Activated CD4-positive, alpha-beta T cell treated with anti-CD3 and anti-CD28 coated beads, Interleukin-2, amount 50 U/mL, for 16 hours (primary cell): ENCODE measurements around the gene ADAMTS17.

ENCODE experiments used
- DNase-seq: peaks from one replicate; pipeline ENCODE4 v3.0.0-alpha.2; 2020

Gene ADAMTS17

DNA sequence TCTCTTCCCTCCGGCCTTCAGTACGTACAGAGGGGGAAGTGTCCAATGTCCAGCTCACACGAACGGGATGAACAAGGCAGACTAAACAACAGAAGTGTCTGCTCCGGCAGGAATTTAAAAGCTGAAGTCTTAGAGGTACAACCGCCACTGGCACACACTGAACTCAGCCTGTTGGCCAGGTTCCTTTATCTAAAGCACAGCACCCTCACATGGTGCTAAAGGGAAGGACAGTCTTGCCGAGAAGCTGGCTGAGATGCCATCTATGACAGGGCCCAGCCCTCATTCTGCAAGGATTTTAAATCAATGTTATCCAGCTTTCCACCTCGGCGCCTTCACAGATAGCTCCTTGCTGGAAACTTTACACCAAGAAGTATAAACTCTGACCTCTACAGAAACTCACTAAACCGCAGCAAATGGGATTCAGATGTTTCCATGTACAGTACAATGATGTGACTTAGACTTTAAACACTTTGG lies 2.8 kb downstream of the ADAMTS17 start:
- peak; percentile 60 for DNase-seq

DNA sequence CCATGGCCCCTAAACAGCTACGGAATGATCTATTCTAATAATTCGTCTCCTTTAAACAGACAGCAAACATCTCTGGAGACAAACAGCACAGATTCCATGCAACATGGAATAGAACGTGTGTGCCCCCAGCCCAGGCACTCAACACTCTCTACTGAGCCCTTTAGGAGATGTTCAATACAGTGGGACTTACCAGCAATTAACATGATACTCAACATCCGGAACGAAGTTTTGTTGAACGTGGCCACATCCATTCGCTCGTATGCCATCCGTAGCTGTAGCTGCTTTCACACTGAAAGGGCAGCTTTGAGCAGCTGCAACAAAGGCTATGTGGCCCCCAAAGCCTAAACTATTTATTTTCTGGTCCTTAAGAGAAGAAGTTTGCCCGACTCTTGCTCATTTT lies 3.5 kb downstream of the ADAMTS17 start:
- no peak for DNase-seq

DNA sequence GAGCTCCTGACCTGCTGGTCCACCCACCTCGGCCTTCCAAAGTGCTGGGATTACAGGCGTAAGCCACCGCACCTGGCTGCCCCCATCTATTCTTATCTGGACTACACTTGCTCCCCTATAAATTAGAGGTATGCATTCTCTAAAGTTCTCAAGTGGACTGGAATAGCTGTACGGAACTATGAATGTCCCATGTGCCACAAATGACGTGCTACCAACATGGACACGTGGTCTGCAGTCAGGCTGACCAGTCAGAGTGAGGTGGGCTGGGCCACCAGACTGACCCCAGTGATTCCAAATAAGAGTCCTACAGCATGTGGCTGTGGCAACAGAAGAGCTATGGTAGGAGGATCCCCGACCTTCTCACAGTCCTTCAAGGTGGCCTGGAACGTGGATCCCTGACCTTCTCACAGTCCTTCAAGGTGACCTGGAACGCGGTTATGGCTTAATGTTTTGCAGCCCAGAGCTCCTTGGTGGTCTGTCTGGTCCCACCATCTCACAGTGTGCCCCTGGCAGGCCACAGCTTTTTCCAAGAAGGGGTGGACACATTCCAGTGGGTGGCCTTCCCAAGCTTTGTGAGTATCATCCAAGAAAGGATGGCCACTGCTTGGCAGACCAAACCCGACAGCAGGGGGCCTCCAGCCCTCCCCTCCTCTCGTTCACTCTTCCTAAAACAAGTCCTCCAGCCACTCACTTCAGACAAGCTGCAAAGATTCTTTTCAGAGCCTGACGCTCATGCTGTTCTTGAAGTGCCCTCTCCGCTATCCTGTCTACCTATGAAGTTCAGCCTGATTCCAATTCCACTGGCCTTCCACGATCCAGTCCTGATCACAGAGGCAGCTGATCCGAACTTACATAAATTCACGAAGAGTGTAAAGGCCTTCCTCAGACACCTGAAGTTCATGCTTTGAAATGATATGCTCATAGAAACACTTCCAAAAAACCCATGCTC lies 4.4 kb downstream of the ADAMTS17 start:
- no peak for DNase-seq

DNA sequence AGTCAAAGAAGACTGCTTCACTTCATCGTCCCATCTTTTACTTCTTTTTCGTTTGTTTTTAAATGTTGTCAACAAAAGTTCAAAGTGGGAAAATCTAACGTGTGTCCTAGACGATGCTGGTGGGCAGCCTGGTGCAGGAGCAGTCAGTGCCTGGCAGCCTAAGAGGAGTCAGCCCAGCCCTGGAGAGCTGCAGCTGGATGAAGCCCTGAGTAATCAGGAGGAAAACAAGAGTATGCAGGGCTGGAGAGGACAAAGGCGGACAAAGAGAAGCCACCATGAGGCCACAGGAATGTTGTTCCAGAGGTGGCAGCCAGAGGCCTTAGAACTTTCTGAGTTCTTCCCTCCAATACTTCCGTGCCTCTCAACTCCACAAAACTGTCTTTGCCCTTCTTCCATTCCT lies 5.7 kb downstream of the ADAMTS17 start:
- no peak for DNase-seq

DNA sequence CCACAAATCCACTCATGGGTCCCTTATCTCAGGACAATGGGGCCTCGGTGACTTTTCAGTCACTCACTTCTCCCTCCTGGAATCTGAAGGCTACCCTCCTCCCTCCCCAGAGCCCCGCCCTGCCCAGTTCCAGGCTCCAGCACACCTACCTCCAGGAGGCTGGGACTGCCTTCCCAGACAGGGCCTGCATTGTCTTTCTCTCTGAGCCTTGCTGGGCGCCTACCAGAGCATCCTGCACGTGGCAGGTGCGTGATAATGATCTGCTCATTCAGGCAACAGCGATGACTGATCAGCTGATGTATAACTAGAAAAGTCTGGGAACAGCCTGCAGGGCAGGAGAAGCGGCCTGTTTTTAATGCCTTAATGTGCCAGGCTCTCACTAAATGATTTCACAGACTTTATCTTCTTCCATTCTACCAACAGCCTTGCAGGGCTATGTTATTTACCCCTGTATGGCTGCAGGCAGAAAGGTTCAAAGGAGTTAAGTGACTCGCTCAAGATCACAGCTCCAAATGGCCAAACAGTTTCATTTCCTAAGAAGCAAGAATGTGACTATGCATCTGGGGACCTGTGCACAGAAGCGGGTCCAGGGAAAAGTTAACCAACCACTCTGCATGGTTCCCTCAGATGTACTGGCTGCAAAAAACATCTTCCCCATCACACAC lies 6.3 kb downstream of the ADAMTS17 start:
- no peak for DNase-seq

DNA sequence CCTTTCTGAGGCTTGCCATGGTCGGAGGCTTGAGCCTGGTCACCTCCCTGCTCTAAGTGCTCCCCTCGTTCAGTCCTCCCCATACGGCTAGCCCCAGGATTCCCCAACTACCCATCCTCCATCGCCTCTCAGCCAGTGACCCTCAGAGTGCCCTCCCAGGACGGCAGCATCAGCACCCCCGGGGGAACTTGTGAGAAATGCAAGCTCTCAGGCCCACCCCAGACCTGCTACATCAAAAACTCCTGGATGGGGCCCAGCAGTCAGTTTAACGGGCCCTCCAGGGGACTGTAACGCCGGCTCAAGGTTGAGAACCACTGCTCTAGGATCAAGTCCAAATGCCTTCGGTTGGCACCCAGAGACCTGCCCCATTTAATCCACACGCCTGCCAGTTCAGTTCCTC lies 6.9 kb downstream of the ADAMTS17 start:
- no peak for DNase-seq

DNA sequence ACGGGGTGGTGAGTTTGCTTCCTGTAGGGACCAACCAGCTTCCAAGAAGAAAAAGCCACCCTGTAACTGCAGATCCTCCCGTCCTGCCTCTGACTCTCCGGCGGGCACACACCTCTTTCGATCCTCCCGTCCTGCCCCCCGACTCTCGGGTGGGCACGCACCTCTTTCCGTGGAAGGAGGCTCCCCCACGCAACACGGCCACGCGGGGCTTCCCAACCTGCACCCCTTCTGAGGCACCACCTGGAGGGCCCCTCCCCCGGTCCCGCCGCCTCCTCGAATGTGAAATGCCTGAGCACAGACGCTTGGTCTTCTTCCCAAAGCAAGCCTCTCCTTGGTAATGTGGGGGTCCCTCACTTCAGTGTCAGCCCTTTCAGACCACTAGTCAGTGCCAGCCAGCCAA lies 7.3 kb downstream of the ADAMTS17 start:
- no peak for DNase-seq

DNA sequence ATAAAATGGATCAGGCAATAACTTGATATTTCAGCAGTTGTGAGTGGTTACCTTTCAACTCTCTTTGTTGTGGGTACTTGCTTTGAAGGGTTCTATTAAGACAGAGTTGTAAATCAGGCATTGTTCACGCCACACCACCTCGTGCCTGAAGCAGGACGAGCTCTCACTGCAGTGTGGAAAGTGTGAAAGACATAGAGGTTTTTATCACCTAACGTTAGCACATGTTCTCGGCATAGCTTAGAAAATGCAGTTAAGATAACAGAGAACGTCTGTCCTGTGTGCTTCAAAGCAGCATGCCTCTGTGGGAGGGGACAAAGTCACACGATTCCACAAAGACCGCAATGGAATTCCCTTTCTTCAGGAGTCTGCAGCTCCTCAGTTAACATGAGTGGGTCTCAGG lies 7.8 kb downstream of the ADAMTS17 start:
- no peak for DNase-seq

DNA sequence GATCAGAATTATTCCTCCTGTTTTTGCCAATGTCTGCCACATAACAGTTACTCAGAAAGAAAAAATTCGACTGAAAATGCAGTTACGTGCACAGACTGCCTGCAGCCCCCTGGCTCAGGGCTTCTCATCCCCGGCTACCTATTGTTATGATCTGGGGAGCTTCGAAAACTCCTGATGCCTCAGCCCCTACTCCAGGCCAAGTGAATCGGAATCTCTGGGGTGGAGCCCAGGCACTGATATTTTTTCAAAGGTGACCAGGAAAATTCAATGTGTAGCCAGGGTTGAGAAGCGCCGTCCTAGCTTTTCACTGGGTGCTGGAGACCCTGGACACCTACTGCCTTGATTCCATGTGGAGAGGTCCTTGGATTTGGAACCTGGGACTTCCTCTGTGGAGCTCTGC lies 8.5 kb downstream of the ADAMTS17 start:
- no peak for DNase-seq

DNA sequence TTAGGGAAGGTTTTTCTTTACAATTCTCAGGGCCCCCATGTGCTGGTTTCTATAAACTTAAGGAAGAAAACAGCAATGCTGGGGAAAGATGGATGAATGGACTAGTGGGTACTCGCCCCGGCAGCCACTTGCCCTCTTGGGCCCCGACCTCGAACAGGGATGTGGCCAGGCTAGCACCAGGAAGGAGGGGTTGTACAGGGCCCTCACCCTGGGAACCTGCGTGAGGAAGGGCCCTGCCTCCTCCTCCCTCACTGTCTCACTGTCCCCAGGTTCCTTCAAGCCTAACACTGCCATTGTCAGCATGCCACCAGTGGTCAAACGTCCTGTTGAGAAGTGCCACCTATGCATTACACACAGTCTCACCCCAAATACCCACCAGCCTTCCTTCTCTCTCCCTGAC lies 9.1 kb downstream of the ADAMTS17 start:
- DNase-seq = no peak

DNA sequence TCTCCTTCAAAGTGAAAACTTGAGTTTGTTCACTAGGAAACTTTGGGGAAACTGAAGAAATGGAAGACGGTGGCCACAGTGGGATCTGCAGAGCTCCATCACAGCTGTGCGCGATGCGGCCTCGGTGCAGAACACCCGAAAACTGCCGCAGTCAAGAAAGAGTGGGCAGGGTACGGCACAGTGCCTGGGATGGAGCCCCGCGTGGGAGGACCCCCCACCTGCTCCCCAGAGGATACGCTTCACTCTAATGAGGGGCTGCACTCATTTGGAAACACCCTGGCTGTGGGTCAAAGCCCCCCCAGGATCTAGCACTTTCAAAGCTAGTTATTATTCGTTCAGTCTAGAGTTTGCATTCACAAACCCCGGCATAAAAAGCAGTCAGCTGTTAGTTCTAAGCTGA lies 9.5 kb downstream of the ADAMTS17 start:
- DNase-seq = no peak

DNA sequence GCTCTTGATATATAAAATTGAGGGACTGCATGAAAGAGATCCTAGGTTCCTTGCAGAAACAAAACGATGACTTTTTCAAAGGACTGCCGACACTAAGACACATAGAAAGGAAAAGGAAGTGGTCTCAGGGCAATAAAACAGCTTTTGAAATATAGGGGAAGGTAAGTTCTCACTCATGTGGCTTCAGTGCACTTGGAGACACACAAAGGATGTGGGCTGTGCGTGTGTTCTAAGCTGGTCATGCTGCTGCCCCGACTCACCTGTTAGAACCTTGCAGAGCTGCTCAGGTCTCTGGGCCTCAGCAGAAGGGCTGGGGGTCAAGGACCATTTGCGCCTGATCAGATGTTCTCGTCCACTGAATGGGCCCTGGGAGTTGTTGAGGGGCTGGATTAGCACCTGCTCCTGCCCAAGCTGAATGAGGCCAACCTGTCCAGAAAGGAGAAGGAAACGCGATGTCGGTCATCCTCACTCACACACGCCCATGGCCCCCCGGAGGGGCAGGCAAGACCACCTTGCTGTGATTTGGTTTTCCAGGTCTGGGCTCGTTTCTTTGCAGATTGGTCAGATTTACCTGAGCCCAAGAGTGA lies 11.1 kb downstream of the ADAMTS17 start:
- peak; percentile 26 for DNase-seq

DNA sequence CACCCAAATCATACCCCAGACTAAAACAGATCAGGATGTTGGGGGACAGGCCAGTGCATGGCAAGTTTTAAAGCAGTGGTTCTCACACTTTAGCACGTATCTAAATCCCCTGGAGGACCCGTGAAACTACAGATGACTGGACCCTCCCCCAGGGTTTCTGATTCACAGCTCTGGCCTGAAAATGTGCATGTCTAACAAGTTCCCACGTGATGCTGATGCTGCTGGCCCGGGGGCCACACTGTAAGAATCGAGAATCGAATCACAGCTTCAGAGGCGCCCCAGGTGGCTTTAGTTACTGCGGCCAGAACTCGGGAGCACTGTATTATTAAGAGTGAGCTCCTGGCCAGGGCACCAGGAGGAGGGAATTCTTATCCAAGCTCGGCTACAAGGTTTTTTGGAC lies 11.6 kb downstream of the ADAMTS17 start:
- DNase-seq = peak; percentile 25

DNA sequence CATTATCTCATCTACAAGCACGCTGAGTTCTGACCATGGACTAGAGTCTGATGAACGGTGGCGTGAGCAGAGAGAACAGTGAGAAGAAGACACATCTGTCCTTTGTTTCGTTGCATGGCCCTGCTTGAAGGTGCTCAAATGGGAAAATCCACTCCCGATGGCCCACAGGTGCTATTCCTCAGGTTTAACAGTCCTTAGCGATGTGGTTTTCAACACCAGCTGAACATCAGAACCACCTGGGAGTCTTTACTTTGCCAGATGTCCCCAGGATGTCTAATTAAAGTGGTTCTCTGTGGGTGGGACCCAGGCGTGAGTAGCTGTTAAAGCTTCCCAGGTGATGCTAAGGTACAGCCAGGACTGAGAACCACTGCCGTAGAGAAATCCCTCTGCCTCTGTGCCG lies 13.0 kb downstream of the ADAMTS17 start:
- DNase-seq = no peak

DNA sequence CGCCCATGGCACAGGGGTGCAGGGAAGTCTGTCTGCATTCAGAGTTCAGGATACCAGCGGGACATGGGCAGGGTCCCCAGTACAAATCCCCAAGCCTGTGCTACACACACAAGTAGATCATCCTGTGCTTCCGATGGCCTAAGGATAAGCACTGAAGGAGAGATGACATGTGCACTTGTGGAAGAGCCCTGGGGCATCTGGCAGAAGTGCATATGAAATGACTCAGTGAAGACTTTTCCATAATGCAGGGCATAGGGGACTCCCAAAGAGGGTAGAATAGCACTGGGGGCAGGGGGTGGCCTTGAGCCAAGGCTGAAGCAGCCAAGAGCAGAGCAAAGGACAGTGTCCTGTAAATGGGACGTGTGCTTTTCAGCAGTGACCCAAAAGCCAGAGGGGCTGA lies 22.9 kb downstream of the ADAMTS17 start:
- DNase-seq = no peak

DNA sequence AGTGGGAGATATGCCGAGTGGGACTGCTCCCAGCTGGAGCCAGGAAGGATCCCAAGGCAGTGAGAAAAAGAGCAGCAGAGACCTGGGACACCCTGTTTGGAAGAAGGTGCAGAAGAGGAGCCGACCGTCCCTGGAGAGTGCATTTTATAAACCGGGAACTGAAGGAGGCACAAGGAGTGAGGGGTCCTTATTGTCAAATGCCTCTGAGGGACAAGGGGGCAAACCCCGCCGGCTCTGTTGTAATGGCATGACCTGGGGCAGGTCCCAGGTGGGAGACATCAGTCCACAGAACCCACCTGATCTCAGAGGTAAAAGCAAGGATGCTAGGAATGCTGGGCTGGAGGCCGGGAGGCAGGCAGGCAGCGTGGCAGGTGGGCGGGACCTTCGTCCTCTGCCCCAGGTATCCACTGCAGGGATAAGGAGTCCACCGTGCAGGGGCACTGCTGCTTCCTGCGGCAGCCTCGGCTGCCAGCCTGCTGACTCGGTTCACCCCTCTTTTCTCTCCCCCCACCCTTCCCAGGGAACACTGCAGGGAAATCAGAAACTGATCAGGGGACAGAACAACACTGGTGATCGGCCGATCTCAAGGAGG lies 26.9 kb downstream of the ADAMTS17 start:
- DNase-seq = no peak

DNA sequence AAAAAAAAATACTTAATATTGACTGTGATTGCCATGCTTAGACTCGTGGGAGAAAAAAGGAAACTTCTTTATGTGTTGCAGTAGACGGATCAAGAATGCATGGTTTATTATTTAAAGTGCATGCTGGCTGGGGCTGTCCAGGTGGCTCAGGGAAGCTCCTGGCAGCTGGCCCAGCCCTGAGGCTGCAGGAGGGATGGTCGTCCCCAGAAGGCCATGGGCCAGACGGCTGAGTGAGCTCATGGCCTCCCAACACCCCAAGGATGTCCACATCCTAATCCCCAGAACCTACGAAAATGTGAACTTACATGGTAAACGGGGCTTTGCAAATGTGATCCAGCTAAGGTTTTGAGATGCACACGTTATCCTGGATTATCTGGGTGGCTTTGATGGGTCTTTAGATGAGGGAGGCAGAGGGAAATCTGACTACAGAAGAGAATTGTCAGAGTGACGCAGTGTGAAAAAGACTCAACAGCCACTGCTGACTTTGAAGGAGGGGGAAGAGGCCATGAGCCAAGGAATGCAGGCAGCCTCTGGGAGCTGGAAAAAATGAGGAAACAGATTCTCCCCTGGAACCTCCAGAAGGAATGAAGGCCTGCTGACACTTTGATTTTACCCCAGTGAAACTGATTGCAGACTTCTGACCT lies 29.8 kb downstream of the ADAMTS17 start:
- no peak for DNase-seq

DNA sequence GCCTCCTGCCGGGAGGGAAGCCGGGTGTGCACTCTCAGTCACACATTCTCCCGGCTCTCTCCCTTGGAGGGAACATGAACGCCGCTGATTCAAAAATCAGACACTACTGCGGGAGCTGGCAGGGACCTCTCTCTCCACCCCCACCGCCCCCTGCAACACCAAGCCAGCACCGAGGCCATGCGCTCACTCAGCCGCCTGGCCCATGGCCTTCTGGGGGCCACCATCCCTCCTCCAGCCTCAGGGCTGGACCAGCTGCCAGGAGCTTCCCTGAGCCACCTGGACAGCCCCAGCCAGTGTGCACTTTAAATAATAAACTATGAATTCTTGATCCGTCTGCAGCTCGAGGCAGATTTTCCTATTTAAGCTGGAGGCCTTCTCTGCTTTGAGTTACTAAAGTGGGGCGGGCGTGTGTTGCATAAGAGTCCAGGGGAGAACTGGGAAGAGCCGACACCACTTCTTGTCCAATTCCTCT lies 30.6 kb downstream of the ADAMTS17 start:
- DNase-seq = no peak

DNA sequence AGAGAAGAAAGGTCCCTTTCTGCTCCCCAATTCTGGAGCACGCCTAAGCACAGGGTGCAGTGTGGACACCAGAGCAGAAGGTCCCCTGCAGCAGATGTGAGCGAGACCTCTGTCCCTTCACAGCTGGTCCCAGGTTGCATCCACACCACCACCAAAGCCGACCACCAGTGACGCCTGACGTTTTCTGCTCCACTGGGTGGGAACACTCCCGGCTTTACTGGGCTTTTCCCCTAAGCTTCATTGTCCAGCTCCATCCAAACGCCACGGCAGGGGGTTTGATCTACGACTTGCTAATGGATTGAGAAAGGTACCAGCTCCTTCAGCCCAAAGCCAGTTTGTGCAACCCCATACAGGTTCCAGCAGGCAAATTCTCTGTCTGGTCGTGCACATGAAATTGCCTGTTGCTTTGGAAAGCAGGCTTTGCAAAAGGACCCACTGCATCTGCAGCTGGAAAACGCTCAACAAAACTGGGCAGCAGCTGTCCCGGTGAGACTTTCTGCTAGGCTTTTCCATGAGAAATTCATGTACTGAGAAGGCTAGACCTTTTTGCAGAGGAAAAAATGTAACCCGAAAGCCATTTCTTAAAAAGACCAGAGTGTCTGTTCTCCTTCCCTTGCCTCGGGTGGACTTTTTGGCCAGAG lies 31.1 kb downstream of the ADAMTS17 start:
- no peak for DNase-seq

DNA sequence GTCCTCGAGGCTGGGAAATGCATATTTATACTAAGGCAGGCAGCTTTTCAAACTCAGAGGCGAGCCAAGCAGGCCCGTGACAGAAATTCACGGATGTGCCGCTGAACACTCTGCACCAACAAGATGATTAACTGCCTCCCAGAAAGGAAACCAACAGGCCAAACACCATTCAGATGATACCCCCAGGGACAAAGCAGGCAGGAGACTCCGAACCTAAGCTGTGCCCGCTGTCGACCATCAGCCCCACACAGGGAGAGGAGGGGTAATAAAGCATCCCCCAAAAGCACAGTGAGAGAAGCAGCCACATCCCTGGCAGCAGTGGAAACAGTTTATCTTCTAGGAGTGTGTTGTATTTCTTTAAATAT lies 31.8 kb downstream of the ADAMTS17 start:
- no peak for DNase-seq

DNA sequence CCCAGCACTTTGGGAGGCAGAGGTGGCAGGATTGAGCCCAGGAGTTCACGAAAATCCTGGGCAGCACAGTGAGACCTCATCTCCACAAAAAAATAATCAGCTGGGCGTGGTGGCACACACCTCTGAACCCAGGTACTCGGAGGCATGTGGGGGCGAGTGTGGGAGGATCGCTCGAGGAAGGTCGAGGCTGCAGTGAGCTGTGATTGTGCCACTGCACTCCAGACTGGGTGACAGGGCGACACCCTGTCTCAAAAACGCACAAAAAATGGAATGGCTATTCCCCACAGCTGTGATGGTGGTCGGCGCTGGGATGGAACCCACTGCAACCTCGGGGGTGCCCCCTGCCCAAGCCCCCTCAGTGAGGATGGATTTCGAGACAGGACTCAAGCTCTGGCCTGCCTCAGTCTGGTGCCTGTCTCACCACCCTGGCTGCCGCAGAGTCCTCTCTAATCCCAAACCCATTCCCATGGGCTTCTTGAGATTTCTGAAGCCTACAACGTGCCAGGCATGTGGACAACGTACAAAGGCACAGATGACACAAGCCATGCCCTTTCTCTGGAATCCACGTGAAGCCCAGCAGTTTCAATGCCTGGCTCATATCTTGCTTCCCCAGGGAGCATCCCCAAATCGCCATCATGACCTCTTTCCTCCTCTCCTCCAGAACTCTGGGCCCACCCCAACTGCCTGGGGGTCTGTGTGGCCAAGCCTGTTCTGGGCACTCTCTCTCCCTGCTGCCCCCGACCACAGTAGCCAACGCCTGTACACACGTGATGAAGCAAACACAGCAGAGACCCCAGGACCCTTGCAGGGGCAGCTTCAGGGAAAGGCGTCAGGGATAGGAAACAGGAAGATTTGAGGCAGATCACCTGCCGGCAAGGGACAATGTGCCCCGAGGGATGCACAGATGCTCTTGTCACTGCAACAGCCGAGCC lies 32.4 kb downstream of the ADAMTS17 start:
- DNase-seq = no peak
